Activated T-helper 9 cell treated with anti-CD3 and anti-CD28 coated beads, Interleukin-2, amount 50 U/mL, for 16 hours (primary cell): ENCODE measurements around the gene SORBS2.

Experiments
- DNase-seq: peaks from one replicate; pipeline ENCODE4 v3.0.0-alpha.2; 2020; ENCODE audit warnings: low read depth

The SORBS2 gene

DNA sequence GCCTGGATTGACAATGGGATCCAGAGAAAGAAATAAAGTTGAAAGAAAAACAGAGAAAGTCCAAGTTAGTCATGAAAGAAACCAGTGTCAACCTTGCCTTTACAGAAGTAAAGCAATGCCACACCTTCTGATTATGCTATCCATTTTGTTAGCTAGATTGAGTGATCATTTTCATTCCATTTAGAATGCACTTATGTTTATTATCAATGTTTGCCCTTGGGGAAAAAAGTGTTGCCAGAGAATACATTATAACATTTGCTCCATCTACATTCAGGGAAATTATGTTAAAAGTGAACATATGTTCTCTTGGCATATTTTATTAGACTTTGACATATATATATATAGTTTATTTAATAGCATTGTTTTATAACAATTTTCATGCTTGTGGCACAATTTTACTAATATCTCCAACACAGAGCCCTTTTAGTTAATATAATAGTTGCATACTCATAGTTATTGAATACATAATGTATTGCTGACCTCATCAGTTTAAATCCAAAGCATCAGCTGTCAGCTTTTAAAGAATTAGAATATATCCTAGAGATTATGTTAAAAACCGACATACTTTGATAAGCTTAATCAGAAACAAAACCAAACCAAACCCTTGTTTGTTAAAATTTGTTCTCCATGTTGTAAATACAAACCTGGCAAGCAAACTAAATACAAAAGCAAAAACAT, 134.2 kb downstream of the SORBS2 start:
- DNase-seq: no peak

DNA sequence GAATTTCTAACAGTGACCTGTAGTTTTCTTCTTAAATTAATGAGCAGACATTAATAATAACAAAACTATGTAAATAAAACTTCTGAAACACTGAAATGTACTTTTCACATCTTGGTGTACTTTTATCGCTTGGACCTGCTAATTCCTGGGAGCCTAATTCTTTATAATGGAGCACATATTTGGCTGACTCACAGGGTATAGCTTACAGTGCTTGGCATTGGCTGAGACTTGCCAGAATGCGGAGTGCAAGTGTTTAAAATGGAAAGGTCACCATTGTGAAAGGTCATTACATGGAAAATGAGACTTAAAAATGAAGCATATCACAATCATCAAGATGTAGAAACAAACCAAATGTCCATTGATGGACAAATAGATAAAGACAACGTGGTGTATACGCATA, 139.4 kb downstream of the SORBS2 start:
- no peak for DNase-seq

DNA sequence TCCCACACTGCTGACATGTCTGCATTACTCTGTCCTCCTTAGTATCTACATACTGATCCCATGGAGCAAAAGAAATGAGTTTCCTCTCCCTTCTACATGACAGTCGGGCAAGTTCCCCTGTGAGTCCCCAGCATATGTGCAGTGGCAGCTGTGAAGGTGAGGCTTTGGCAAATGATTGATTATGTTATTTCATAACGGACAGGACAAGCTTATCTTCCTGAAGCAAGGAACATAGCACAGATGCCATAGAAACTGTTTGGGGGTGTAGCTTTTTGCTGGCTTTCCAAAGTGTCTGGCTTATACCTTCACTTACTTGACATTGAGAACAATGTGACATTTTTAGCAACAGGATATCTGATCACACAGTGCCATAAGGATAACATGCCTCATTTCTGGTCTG, 139.8 kb downstream of the SORBS2 start:
- no peak for DNase-seq

DNA sequence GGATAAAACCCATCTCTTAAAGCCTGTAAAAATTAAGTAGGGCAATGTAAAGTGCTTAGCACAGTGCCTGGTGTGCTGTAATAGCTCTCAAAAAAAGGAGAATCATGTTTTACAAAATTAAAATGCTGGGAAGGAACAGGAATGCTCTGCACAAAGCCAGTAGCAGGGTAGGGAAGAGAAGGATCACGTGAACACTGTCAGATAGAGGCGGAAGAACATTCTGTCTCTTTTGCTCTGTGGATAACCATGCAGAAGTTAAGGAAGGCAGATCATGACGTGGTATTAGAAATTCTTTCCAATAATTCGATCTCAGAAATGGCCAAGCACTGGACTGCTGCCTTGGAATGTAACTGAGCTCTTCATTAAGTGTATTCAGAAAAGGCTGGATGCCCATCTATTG, 140.5 kb downstream of the SORBS2 start:
- no peak for DNase-seq

DNA sequence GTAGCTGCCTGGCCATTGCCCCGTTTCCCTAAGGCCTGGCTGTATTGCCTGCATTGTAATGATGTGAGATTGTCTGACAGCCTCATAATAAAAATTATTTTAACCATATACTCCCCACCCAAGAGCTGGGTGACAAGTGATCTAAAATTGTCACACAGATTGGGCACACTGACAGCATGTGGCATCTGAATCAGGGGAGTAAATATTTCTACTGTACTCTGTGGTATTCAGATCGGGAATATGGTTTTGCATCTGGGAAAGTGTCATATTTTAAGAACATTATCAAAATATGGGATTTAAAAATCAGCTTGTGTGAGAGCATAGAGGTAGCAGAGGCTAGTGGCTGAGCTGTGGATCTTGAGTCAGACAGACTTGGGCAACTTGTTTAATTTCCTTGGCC, 140.9 kb downstream of the SORBS2 start:
- DNase-seq: no peak

DNA sequence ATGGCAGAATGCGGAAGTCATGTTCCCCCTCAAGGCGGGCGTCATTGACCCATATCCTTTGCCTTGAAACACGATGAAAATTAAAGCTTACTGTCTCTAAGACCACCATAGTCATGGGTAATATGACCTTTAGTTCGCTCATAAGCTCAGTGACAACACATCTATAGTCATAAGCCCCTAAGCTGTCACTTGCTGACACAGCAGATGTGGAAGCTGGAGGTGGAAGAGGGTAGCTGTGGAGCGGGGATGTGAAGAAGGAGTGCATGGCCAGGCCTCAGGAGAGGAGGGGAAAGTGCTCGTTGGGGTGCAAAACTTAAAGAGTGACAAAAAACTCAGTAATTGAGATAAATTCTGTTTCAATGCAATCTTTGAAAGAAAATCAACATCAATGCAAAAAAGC, 142.7 kb downstream of the SORBS2 start:
- DNase-seq: no peak

DNA sequence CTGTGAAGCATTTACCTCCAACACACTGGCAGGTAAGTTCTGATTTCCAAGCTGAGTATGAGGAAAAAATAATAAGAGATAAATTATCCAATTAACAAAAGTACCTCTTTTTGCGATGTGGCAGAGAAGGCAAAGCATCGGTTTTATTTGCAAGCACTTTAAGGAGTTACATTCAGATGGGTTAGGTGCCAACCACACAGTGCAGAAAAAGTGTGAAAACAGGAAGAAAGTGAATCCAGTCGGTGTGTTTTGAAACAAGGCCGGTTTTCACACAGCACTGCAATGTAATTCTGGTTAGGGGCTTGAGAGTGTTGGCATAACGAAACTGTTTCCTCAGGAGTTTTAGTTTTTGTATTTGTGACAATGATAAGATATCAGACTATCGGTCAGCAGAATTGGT, 145.8 kb downstream of the SORBS2 start:
- DNase-seq: no peak

DNA sequence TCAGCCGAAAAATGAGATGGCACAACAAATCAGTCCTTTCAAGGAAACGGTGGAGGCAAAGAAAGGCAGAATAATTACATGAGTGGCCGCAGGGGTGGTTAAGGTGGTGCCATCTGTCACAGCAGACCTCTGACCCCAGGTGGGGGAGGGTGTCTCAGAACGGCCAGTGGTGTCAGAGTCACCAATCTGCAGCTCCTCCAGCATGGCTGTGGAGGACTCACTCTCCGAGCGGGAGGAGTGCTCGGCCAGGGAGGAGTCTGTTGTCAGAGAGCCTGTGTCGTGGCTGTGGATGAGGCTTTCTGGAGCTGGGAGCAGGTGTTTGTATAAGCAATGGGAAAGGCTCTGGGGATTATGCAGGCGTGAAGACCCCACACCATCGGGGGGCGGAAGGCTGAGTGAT, 146.3 kb downstream of the SORBS2 start:
- DNase-seq: no peak

DNA sequence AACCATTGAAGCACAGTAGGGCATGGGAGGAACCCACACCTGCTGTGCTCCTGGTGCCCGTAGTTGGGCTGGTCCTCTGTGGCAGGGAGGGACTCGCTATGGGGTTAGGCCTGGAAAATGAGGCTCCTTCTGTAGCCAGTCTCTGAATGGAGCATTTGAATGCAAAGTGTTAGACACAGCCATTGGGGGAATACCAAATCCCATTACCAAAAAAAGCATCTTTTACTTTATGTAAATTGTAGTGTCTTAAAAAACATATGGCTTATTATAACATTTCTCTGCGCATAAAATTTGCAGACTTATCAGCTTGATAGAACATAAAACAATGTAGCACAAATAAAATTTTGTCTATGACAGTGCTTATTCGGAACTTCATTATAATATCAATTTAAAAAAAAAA, 147.5 kb downstream of the SORBS2 start:
- no peak for DNase-seq

DNA sequence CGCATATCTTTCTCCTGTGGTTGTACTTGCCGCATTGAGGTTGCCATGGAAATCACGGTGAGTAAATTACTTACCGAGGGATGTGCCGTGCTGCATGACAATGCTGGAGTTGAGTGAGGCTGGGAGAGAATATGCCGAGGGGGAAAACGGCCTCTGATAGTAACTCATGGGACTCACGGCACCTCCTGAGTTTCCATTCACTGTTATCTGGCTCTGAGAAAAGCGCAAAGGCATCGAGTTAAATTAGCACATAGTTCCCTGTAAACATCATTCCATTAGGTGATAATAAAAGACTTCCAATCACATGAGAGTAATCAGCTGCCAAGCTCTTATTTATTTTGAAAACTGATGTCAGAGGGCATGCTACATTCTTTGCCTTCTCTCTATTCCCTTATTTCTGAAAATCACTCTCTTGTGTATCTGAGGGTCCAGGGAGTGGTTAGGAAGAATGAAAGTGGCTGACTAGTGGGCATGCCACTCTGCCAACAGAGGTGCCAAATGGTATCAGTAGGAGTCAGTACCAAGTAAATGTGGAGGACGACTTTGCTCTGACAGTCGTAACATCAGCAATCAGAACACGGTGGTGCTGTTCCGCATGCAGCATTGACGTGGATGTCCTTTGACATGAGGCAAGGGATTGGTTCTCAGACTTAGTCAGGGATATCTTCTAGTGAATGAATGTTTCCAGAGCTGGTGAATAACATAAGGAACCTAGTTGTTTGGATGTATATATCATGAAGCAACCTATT, 149.8 kb downstream of the SORBS2 start:
- no peak for DNase-seq

DNA sequence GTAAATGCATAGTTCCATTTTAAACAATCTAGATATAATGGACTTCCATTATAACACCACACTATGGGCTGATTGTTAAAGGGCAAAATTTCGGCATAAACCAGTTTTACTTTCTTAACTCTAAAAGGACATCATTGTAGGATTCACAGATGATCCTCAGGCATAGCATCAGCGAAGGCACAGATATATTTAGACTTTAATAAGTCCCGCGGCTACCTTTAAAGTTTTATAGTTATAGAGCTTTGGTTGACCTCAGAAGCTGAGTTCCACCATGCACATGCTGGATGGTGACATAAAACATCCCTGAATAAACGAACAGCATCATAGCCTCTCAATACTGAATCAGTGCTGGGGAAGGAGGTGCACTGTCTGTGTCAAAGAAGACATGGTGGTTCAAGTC, 151.7 kb downstream of the SORBS2 start:
- no peak for DNase-seq

DNA sequence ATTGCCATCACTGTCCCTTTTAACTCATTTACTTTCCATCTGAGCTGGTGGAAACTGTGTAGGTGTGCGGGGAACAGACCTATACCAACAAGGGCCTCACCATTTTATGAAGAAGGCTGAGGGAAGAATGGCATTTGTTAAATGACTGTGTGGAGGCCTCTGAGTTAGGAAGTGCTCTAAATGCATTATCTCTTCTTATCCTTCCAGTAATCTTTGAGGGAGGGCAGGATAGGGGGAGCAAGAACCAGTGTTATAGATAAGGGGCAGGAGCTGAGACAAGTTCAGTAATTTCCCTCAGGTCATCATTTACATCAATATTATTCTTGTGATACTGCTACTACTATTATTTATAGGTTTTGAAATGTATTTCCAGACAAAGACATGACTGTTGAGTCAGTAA, 154.3 kb downstream of the SORBS2 start:
- DNase-seq: no peak

DNA sequence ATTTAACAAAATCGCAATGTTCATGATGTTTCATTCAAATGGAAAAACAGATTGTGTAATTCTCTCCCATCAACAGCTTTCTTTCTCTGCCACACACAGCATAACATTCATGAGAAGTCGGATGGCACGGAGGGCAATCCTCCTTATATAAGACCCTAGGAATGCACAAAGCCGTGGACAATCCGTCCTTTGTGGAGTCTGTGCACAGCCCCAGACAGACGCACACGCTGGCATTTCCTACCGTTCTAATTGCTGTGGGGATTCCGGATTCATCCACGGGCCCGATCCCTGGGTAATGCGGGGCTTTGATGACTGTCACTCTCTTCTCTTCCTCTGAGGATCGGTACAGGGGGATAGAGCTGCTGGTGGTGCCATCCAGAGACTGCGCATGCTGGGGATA, 154.8 kb downstream of the SORBS2 start:
- no peak for DNase-seq

DNA sequence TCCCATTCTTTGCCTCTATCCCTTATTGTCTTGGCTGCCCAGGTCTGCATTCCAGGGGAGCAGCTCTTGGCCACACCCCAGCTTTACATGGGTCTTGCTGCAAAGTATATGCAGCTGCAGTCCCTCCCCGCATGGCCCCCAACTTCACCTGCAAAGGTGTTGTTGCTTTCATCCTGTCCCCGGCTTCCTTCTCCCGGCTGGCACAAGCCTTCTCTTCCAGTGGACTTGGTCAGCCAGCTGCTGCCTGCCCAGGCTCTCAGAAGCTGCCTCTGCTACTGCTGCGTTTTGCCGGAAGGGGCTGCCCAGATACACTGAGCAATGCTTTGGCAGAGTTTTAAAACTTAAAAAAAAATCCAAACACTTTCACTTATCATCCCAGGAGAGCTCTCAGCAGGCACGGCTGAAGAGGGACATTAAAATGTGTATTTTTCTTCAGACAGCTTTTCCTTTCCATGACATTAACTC, 155.5 kb downstream of the SORBS2 start:
- no peak for DNase-seq

DNA sequence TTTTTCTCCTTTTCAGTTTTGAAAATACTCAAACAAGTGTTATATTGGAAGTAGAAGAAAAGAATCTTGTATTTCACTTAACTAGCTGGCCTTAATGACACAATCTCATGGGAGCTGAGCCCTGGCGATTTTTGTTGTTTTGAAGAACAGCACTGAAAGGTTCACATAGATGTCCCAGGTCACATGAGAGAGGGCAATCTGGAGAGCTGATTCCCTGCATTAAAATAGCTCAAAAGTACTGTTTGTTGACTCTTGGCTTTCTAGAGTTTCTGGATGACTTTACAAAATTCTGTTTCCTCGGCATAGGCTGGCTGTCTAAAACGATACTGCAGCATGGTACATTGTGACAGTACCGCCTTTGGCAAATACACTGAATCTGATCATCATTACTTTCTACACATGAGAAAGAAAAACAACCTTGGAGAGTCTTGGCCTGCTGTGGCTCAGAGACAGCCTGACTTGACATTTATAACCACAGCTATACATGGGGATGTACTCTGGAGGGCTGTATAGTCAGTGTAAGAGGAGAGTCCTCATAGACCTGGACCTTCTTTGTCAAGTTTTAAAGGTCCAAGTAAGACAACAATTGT, 156.9 kb downstream of the SORBS2 start:
- no peak for DNase-seq

DNA sequence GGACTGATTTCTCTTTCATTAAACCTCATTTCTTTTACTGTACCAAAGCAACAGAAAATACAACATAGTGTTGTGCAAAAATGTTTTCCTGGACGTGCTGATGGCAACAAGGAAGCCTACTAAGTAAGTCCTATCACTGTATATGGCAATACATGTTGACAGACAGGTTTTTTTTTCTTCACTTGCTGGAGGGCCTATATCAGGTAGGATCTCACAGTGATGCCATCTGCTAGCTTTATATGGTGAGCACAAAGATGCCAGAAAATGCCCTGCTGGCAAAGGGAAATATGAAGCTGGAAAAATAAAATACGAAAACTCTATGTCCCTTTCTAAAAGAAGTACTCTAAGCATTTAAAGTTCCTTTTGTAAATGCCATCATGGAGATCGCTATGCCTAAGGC, 157.7 kb downstream of the SORBS2 start:
- DNase-seq: no peak

DNA sequence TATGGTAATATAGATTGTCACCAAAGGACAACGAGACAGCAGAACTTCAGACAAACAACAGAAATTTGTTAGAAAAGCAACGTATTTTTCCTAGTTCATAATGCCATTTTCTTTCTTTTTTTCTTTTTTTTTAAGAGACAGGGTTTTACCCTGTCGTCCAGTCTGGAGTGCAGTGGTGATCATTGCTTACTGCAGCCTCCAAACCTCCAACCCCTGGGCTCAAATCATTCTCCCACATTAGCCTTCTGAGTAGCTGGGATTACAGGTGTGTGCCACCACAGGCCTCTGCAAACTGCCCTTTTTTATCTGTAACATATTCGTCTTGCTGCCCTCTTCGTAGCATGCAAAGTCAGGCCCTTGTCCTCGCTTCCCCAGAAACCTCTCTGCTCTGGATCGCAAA, 160.1 kb downstream of the SORBS2 start:
- no peak for DNase-seq

DNA sequence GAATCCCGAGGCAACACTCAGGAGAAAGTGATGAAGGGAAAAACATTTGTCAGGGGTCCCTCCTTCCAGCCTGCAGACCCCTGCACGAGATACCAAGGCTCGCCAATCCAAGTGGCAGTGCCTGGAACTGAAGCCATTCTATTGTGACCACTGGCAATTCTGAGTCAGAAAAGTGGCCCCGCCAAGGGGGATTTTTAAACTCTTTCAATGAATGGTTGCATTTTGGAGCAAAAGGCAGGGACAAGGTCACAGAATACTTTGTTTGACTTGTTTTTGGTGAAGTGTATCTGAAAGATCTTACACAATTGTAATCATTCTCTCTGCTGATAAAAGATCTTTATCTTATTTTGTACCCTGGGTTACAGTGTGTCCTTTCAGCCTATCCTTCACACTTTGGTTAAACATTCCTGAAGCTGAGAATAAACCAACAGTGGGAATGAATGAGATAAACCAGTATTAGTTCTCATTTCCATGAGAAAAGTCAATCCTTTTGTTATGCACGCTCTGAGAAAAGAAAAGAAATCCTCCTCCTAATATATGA, 160.8 kb downstream of the SORBS2 start:
- no peak for DNase-seq

DNA sequence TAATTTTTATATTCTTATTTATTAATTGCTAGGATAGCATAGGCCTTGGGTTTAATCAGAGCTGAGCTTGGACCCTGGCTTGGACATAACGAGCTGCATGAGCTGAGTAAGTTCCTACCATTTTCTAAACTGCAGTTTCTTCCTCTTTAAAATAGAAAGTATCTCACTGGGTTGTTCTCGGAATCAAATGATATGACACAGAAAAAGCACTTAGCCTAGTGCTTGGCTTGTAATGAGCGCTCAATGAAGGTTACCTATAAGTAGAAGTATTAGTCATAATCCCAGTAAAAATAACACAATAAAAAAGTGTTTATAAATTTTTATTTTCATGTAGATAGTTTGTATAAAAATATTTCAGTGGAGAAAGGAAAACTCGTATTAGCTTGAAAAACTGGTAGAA, 163.4 kb downstream of the SORBS2 start:
- DNase-seq: no peak

DNA sequence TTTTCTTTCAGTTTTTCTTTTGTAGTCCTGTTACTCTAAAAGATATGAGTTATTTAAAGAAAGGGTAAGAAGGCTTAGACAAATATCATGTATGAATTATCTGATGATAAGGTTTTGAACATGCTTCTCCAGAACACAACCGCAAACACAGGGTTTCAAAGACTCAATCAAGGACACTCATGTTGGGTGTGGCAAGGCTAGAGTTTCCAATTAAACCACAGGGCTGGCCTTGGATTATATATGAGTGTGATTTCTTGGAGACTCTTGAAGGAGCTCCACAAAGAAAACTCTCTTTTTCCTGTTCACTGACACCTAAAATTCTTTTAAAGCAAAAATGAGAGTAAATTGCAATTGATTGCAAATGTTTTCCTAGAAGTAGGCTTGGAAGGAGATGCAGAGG, 166.6 kb downstream of the SORBS2 start:
- no peak for DNase-seq

DNA sequence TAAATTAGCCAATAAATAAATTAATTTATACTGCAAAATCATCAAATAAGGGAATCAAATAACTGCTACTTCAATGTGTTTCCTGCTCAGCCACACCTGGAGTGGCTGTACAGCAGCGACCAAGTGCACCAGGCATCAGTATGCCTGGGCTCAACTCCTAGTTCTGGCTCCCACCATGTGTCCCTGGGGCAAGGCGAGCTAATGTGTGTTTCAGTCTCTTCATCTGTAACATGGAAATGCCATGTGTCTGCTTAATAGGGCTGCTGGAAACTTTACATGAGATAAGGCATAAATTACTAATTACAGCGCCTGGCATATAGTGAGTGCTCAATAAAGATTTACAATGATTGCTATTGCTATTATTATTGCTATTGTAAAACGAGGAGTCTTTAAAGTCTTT, 167.6 kb downstream of the SORBS2 start:
- DNase-seq: no peak

DNA sequence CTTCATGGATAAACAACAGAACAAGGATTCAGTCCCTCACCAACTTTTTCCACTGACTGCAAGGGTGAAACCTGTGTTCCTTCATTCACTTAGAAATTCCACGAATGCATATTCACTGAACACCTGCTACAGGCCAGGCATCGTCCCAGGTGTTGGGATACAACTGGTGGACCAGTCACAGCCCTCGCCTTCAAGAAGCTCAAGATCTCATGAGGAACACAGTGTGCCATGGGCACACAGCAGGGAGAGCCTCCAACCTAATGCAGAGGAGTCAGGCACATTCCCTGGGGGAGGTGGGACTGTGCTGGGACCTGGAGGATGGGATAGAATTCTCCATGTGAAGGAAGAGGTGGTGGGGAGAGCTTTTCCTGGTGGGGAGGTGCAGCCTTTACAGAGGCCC, 169.1 kb downstream of the SORBS2 start:
- no peak for DNase-seq
